ENCODE results near the gene SYMPK.

SYMPK gene

GRCh38 chr19:45823182-45823581 is 39.8 kb downstream of the SYMPK start:
- H2AFZ ChIP-seq: no peak overlapping the region
- H3K36me3 ChIP-seq (ENCODE audit: control insufficient read depth, insufficient read depth, low read length): no peaks in the 10 kb centered on the region
- TF ChIP-seq, protein P1, sequence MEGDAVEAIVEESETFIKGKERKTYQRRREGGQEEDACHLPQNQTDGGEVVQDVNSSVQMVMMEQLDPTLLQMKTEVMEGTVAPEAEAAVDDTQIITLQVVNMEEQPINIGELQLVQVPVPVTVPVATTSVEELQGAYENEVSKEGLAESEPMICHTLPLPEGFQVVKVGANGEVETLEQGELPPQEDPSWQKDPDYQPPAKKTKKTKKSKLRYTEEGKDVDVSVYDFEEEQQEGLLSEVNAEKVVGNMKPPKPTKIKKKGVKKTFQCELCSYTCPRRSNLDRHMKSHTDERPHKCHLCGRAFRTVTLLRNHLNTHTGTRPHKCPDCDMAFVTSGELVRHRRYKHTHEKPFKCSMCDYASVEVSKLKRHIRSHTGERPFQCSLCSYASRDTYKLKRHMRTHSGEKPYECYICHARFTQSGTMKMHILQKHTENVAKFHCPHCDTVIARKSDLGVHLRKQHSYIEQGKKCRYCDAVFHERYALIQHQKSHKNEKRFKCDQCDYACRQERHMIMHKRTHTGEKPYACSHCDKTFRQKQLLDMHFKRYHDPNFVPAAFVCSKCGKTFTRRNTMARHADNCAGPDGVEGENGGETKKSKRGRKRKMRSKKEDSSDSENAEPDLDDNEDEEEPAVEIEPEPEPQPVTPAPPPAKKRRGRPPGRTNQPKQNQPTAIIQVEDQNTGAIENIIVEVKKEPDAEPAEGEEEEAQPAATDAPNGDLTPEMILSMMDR (IDR thresholded peaks at IDR 0.05): no peak
- no peaks in the 10 kb centered on the region for H3K79me2 ChIP-seq
- H3K4me1 ChIP-seq: peaks cover 11% of the 10 kb centered on the region
- H3K4me3 ChIP-seq (ENCODE audit: low read depth, low read length): no peak overlapping the region
- H3K27me3 ChIP-seq (ENCODE audit: control insufficient read depth, insufficient read depth, low read length): no peaks in the 10 kb centered on the region
- no peak overlapping the region for H3K27ac ChIP-seq
- H3K9ac ChIP-seq: no peak overlapping the region
- no peaks in the 10 kb centered on the region for H3K9me3 ChIP-seq (ENCODE audit: control insufficient read depth, low read length)
- H3K4me2 ChIP-seq (ENCODE audit: low read length): no peak overlapping the region

DNA sequence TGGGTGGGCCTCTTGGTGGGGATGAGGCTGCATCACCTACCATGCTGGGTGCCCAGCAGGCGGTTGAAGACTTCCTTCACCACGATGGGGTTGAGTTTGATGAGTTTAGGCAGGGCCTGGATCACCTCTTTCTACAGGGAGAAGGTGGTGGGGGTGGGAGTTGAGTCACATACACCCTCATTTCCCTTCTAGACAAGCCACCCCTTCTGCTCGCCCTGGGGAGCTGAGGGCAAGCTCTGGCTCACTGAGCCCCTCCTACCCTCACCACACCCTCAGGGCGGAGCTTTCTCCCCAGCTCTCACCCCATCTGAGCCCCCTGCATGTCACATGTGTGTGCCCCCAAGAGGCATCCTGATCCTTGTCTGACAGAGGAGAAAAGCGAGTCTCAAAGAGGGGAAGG is 40.2 kb downstream of the SYMPK start:
- Histone ChIP-seq H2AFZ (no peak overlapping the region), H3K9ac (no peak overlapping the region), H3K36me3 (ENCODE audit: control insufficient read depth, insufficient read depth, low read length) (no peaks in the 10 kb centered on the region), H3K27ac (no peak overlapping the region), H3K4me2 (ENCODE audit: low read length) (no peak overlapping the region), H3K27me3 (ENCODE audit: control insufficient read depth, insufficient read depth, low read length) (no peaks in the 10 kb centered on the region), H3K4me3 (ENCODE audit: low read depth, low read length) (no peak overlapping the region), H3K79me2 (no peaks in the 10 kb centered on the region), H3K4me1 (peaks cover 7% of the 10 kb centered on the region), H3K9me3 (ENCODE audit: control insufficient read depth, low read length) (no peaks in the 10 kb centered on the region)
- TF ChIP-seq, protein P1 (IDR thresholded peaks at IDR 0.05): no peak

DNA sequence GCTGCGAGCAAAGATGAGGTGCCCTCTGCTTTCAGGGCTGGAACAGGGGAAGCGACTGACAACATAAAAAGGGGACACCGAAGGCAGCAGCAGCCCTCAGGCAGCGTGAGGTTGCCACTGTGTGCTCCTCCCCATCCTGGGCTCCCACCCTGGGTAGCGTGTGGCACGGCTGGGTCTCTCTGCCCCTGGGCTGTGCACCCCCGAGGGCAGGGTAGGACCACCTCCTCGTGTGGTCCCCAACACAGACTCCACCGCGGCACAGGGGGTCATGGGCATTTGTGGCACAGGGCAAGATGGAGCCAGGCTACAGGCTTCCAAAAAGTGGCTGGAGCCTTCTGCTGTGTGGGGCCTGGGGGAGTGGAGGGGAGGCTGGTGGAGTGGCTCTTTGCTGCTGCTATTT is 41.4 kb downstream of the SYMPK start:
- Histone ChIP-seq H3K27me3 (ENCODE audit: control insufficient read depth, insufficient read depth, low read length) (no peaks in the 10 kb centered on the region), H3K27ac (no peak overlapping the region), H3K4me2 (ENCODE audit: low read length) (no peak overlapping the region), H2AFZ (no peak overlapping the region), H3K36me3 (ENCODE audit: control insufficient read depth, insufficient read depth, low read length) (no peaks in the 10 kb centered on the region), H3K4me3 (ENCODE audit: low read depth, low read length) (no peak overlapping the region), H3K79me2 (no peaks in the 10 kb centered on the region), H3K9me3 (ENCODE audit: control insufficient read depth, low read length) (no peaks in the 10 kb centered on the region), H3K9ac (no peak overlapping the region), H3K4me1 (no peaks in the 10 kb centered on the region)
- TF ChIP-seq, protein P1 (IDR thresholded peaks at IDR 0.05): no peak

- no peak overlapping the region for H3K4me3 ChIP-seq (ENCODE audit: low read depth, low read length)
- H3K36me3 ChIP-seq (ENCODE audit: control insufficient read depth, insufficient read depth, low read length): no peaks in the 10 kb centered on the region
- no peak overlapping the region for H3K4me2 ChIP-seq (ENCODE audit: low read length)
- H3K9ac ChIP-seq: no peak overlapping the region
- H2AFZ ChIP-seq: no peak overlapping the region
- H3K9me3 ChIP-seq (ENCODE audit: control insufficient read depth, low read length): no peaks in the 10 kb centered on the region
- TF ChIP-seq, protein P1 (IDR thresholded peaks at IDR 0.05): no peak
- H3K4me1 ChIP-seq: no peaks in the 10 kb centered on the region
- no peaks in the 10 kb centered on the region for H3K27me3 ChIP-seq (ENCODE audit: control insufficient read depth, insufficient read depth, low read length)
- H3K27ac ChIP-seq: no peak overlapping the region
- H3K79me2 ChIP-seq: no peaks in the 10 kb centered on the region
Measured at GRCh38 chr19:45821103-45821521, 41.8 kb downstream of the SYMPK start.

DNA sequence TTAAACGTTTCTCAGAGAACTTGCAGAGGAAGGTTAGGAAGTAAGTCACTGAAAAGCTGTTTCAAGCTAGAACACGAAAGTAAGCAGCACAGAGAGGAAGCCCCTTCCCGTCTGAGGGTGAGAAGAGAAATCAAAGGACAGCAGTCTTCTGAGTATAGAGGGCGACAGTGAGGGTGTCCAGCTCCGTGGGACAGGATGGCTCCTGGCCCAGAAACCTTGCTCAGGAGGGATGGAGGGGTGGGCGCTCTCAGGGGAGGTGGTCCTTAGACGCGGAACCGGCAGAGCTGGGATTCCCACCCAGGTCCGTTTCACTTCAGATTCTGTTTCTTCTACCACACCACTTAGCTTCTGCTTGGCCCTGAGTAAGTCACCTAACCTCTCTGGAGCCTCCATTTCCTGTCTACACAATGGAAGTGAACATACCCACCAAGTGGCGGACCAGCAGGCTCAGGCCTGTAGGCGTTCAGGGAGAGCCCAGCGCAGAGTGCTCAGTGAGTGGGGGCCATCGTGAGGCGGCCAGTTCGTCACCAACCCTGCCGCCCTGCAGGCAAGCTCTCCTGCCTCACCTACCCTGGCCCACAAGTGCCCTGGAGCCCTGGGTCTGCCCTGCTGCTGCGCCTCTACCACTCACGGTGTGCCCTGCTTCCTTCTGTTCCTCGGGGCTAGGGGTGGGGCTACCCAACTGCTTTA is 42.4 kb downstream of the SYMPK start:
- H2AFZ ChIP-seq: no peak overlapping the region
- H3K27ac ChIP-seq: no peak overlapping the region
- no peak overlapping the region for H3K9ac ChIP-seq
- H3K4me2 ChIP-seq (ENCODE audit: low read length): no peak overlapping the region
- TF ChIP-seq, protein P1 (IDR thresholded peaks at IDR 0.05): no peak
- H3K36me3 ChIP-seq (ENCODE audit: control insufficient read depth, insufficient read depth, low read length): no peaks in the 10 kb centered on the region
- no peaks in the 10 kb centered on the region for H3K79me2 ChIP-seq
- H3K9me3 ChIP-seq (ENCODE audit: control insufficient read depth, low read length): no peaks in the 10 kb centered on the region
- no peaks in the 10 kb centered on the region for H3K27me3 ChIP-seq (ENCODE audit: control insufficient read depth, insufficient read depth, low read length)
- no peak overlapping the region for H3K4me3 ChIP-seq (ENCODE audit: low read depth, low read length)
- no peaks in the 10 kb centered on the region for H3K4me1 ChIP-seq
